GM19463 (cell line): Measurements from ENCODE around the gene PRELID1.
"Not testable (repeated sequence)": the region's sequence is repeated elsewhere in the genome, so short reads cannot be mapped to it uniquely, and the experiment has no call there.

Source experiments
- ATAC-seq: cut with Tn5 transposase; IDR thresholded peaks from one replicate; pipeline ENCODE4 v1.9.1; 2021; ENCODE audit warnings: mild to moderate bottlenecking, moderate library complexity; ENCODE audit not compliant: unreplicated experiment

The PRELID1 gene, protein sequence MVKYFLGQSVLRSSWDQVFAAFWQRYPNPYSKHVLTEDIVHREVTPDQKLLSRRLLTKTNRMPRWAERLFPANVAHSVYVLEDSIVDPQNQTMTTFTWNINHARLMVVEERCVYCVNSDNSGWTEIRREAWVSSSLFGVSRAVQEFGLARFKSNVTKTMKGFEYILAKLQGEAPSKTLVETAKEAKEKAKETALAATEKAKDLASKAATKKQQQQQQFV

DNA sequence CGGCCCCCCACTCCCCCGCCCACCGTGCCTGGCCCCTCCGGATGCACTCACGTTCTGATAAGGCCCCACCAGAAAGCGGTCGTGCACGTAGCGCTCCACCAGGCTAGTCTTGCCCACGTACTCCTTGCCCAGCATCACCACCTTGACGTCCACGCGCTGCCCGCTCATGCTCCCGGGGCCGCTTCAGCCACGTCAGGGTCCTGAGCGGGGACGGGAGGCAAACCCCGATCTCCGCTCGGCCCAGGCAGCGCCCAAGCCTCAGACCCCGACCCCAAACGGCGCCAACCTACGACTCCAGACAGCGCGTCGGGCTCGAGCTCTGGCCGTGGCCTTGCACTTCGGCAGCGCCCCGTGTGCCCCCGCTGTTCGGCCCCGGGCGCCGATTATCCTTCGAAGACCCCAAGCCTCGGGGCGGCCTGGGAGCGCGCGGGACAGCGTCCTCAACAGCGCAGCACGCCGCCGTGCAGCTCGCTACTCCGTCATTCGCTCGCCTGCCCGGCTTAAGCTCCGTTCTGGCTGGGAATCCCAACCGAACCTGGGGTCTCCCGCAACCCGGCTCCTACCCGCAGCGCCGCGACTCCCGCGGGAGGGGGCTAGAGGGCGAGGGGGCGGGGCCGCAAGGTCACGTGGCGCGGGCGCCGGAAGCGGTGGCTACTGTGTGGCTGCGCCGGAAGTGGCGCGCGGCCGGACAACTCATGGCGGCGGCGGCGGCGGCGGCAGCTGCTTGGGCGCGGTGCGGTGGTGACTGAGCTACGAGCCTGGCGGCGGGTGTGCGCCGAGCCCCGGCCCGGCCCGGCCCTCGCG is at the start of gene PRELID1, which contains the start of gene RAB24:
Gene PRELID1, plus strand, starts transcription at position 679 of the 804 bp plus-strand sequence. CDS start 187 bp downstream, outside the sequence.
Gene RAB24, minus strand, starts transcription at position 599 of the 804 bp plus-strand sequence. Its CDS starts 431 bp downstream, at position 168.
- ATAC-seq: peak; percentile 56

DNA sequence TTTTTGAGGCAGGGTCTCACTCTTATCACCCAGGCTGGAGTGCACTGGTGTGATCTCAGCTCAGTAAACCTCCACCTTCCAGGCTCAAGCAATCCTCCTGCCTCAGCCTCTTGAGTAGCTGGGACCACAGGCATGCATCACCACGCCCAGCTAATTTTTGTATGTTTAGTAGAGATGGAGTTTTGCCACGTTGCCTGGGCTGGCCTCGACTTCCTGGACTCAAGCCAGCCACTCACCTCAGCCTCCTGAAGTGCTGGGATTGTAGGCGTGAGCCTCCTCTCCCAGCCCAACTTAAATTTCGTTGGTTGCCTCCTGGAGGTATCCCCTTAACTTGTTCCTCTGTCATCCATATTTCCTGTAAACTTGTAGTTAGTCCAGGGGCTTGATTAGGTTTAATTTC is 47.3 kb upstream of the PRELID1 start:
- no peak for ATAC-seq

- not testable (repeated sequence) for ATAC-seq
Observed at GRCh38 chr5:177258711-177259110, 44.9 kb upstream of the PRELID1 start.

DNA sequence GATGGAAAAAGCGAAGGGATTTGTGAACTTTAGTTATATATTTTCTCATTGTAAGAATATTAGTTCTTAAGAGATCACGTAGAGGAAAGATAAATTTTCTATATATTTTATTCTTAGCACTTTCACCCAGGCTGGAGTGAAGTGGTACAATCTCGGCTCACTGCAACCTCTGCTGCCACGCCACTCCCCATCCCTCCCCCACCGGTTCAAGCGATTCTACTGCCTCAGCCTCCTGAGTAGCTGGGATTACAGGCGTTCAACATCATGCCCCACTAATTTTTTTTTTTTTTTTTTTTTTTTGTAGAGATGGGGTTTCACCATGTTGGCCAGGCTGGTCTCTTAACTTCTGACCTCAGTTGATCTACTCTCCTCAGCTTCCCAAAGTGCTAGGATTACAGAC is 42.6 kb upstream of the PRELID1 start:
- ATAC-seq: no peak

GRCh38 chr5:177261510-177261909 is 42.1 kb upstream of the PRELID1 start:
- no peak for ATAC-seq

DNA sequence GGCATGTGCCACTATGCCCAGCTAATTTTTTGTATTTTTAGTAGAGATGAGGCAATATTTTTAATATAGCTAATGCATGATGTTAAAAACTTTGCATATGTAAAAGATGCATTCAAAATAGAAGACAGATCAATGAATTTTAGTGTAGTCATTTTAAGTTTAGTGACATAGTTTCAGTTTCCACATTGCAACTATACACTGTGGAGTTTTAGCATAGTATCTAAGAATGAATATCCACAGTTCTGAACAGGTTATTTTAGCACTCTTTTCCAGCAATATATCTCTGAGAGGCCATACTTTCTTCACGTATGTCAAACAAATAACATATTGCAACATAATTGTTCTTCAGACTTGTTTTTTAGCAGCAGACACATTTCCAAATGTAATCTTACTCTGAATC is 39.4 kb upstream of the PRELID1 start:
- ATAC-seq: no peak

DNA sequence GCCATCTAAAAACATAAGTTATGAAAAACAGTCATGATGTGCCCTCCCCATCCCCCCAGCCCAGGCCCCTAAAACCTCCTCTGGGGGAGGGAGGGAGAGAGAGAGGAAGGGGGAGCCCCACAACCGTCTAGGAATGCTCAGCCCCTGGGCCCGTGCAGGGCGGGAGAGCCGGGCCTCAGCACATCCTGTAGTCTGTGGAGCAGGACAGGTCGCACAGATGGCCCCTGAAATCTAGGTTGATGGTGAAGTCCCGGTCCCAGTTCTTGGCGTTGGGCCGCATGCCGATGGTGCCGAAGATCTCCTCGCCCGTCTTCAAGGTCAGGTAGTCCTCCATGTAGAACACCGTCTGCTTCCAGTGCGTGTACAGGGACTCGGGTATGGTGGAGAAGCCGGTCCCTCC is 38.2 kb upstream of the PRELID1 start:
- ATAC-seq: no peak

GRCh38 chr5:177269232-177269895 is 34.2 kb upstream of the PRELID1 start:
- ATAC-seq: no peak

- no peak for ATAC-seq
Observed at GRCh38 chr5:177269976-177270375, 33.6 kb upstream of the PRELID1 start.

GRCh38 chr5:177270653-177271052 is 32.9 kb upstream of the PRELID1 start:
- no peak for ATAC-seq

GRCh38 chr5:177271113-177271512 is 32.5 kb upstream of the PRELID1 start:
- no peak for ATAC-seq

DNA sequence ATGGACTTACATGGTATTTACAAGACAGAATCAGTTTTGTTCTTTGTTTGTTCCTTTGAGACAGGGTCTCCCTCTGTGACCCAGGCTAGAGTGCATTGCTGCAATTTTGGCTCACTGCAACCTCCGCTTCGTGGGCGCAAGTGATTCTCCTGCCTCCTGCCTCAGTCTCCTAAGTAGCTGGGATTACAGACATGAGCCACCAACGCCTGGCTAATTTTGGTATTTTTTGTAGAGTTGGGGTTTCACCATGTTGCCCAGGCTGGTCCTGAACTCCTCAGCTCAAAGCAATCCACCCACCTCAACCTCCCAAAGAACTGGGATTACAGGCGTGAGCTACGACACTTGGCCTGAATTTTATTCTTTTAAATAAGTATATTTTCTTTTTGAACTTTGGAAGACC is 27.7 kb upstream of the PRELID1 start:
- no peak for ATAC-seq

DNA sequence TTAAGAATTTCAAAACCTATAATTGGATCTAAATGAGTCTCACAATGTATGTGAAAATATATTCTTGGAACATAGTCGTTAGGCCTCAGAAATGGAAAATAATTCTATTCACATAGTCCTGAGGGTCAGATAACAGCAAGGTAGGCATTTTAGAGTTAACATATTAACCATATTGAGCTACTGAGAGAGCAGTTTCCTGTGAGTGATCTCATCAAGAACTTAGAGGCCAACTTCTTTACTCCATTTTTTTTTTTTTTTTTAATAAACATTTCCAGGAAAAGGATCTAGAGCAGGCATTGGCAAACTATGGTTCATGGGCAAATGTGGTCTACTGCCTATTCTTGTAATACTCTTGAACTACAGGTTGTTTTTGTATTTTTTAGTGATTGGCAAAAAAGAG is 26.7 kb upstream of the PRELID1 start:
- no peak for ATAC-seq

DNA sequence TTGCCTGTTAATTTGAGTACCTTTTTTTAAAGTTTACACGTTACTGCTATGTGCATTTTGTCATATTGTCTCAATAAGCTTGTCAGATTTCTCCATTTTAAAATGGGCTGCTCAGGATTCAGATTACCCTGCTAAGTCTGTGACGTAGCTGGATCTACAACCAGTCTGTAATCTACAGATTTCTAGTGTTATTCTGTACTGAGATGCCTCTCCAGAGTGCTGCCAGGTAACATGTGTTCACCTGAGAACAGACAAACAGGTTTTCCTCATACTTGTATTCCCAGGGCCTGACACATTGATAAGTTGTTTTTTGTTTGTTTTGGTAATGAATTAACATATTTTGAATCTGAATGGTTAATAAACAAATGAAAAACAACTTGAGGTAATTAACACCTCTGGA is 15.4 kb upstream of the PRELID1 start:
- ATAC-seq: no peak

- ATAC-seq: no peak
Observed at GRCh38 chr5:177290816-177291596, 12.6 kb upstream of the PRELID1 start.

- no peak for ATAC-seq
Observed at GRCh38 chr5:177291735-177292134, 11.9 kb upstream of the PRELID1 start.

- no peak for ATAC-seq
Observed at GRCh38 chr5:177293819-177294581, 9.6 kb upstream of the PRELID1 start.

DNA sequence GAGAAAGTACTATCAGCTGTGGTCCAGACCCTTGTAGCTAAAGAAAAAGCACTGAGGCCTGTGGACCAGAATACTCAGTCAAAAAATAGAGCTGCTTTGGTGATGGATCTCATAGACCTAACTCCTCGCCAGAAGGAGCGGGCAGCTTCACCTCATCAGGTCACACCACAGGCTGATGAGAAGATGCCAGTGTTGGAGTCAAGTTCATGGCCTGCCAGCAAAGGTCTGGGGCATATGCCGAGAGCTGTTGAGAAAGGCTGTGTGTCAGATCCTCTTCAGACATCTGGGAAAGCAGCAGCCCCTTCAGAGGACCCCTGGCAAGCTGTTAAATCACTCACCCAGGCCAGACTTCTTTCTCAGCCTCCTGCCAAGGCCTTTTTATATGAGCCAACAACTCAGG is 9.0 kb upstream of the PRELID1 start:
- no peak for ATAC-seq

GRCh38 chr5:177295924-177296323 is 7.7 kb upstream of the PRELID1 start:
- ATAC-seq: no peak

DNA sequence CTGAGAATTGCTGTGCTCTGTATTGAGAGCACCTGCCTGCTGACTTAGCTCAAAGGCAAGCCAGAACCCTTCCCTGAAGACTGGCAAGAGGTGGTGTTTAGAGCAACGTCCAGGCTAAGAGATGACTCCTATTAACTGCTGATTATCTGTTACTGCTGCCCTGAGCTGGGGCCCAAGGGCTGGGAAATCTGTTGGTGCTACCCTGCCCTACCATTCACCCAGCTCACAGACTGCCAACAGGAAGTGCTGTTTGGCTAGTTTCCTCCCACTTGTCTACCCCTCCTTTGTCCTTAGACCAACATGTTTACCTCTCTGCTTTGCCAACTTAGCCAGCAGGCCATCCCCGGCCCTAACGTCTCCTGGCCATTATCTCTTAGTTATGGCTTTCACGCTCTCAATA is 7.0 kb upstream of the PRELID1 start:
- no peak for ATAC-seq
